Measurements from ENCODE around the gene VMP1. TPM values are rescaled to one million over a fixed set of nuclear protein-coding genes. Genes with fewer than 3 reads are reported as not detected.
A peak's percentile ranks its signal among the peaks of the same experiment; 100 is the strongest.

Gene VMP1
- total and polyA plus RNA-seq, 2 of the 13 experiments (the other 11 are each of a cell fraction or from before 2014, with no cell fraction given), result 186 to 271 TPM

DNA sequence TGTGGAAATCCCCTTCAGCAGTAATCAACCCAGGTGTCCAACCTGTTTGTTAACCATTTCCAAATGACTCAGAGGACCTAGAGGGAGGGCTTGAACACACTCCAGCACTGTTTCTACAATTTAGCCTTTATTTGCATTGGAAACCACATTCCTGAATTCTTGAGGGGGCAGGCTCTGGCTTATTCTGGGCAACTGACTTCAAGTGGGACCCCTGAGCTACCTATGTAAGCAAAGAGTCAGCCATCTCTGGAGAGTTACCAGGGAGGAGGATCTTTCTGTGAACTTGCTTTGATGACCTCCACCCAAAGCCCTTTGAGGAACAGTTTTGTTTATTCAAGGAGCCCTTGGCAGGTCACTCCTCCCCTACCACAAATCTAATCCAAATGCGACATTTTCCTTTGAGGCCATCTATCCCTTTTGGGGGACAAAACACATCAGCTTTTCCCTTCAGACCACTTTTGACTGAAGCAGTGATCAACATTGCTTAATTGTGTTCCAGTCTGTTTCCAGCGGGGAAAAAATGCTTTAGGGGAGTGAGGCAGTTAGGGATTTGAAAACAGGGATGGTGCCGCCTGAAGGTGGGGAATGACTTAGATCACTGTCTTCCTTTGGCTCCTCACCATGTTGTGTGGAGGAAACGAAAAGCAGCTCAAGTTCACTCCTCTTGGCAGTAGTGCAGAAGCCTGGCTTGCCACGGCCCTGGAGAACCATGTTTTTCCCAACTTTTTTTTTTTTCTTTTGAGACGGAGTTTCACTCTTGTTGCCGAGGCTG is 139.1 kb downstream of the VMP1 start (continued):
- TF ChIP-seq, protein P1, sequence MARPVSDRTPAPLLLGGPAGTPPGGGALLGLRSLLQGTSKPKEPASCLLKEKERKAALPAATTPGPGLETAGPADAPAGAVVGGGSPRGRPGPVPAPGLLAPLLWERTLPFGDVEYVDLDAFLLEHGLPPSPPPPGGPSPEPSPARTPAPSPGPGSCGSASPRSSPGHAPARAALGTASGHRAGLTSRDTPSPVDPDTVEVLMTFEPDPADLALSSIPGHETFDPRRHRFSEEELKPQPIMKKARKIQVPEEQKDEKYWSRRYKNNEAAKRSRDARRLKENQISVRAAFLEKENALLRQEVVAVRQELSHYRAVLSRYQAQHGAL (CRISPR knock-in tag; IDR thresholded peaks at IDR 0.05; ENCODE audit: not compliant biosample characterization), result no peak
- 0 out of 4 replicates have a peak, but pooled peaks of 1 of the 2 experiments have one; percentile 4 for TF ChIP-seq MAFK (conservative IDR thresholded peaks at IDR 0.05 in 1 of 2, IDR thresholded peaks at IDR 0.05 in 1 of 2; ENCODE audit: low read length in 2 of 2)
- peak; percentile 53; the same call in 1 of the 2 replicates for TF ChIP-seq TGIF2 (CRISPR knock-in tag; IDR thresholded peaks at IDR 0.05)
- no peak for TF ChIP-seq ZFP36L1 (CRISPR knock-in tag; IDR thresholded peaks at IDR 0.05)
- TF ChIP-seq ZNF382 (CRISPR knock-in tag; IDR thresholded peaks at IDR 0.05; ENCODE audit: borderline replicate concordance), result no peak
- TF ChIP-seq ZNF570 (CRISPR knock-in tag; IDR thresholded peaks at IDR 0.05; ENCODE audit: borderline replicate concordance), result no peak
- TF ChIP-seq, protein P2, sequence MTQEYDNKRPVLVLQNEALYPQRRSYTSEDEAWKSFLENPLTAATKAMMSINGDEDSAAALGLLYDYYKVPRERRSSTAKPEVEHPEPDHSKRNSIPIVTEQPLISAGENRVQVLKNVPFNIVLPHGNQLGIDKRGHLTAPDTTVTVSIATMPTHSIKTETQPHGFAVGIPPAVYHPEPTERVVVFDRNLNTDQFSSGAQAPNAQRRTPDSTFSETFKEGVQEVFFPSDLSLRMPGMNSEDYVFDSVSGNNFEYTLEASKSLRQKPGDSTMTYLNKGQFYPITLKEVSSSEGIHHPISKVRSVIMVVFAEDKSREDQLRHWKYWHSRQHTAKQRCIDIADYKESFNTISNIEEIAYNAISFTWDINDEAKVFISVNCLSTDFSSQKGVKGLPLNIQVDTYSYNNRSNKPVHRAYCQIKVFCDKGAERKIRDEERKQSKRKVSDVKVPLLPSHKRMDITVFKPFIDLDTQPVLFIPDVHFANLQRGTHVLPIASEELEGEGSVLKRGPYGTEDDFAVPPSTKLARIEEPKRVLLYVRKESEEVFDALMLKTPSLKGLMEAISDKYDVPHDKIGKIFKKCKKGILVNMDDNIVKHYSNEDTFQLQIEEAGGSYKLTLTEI (CRISPR knock-in tag; conservative IDR thresholded peaks at IDR 0.05), result no peak
- TF ChIP-seq SMAD3 (CRISPR knock-in tag; IDR thresholded peaks at IDR 0.05), result peak; percentile 47
- no peak for TF ChIP-seq CHCHD3 (CRISPR knock-in tag; IDR thresholded peaks at IDR 0.05)
- TF ChIP-seq ZSCAN25 (CRISPR knock-in tag; IDR thresholded peaks at IDR 0.05), result no peak; the same call in 1 of the 2 replicates
- TF ChIP-seq, protein P3, sequence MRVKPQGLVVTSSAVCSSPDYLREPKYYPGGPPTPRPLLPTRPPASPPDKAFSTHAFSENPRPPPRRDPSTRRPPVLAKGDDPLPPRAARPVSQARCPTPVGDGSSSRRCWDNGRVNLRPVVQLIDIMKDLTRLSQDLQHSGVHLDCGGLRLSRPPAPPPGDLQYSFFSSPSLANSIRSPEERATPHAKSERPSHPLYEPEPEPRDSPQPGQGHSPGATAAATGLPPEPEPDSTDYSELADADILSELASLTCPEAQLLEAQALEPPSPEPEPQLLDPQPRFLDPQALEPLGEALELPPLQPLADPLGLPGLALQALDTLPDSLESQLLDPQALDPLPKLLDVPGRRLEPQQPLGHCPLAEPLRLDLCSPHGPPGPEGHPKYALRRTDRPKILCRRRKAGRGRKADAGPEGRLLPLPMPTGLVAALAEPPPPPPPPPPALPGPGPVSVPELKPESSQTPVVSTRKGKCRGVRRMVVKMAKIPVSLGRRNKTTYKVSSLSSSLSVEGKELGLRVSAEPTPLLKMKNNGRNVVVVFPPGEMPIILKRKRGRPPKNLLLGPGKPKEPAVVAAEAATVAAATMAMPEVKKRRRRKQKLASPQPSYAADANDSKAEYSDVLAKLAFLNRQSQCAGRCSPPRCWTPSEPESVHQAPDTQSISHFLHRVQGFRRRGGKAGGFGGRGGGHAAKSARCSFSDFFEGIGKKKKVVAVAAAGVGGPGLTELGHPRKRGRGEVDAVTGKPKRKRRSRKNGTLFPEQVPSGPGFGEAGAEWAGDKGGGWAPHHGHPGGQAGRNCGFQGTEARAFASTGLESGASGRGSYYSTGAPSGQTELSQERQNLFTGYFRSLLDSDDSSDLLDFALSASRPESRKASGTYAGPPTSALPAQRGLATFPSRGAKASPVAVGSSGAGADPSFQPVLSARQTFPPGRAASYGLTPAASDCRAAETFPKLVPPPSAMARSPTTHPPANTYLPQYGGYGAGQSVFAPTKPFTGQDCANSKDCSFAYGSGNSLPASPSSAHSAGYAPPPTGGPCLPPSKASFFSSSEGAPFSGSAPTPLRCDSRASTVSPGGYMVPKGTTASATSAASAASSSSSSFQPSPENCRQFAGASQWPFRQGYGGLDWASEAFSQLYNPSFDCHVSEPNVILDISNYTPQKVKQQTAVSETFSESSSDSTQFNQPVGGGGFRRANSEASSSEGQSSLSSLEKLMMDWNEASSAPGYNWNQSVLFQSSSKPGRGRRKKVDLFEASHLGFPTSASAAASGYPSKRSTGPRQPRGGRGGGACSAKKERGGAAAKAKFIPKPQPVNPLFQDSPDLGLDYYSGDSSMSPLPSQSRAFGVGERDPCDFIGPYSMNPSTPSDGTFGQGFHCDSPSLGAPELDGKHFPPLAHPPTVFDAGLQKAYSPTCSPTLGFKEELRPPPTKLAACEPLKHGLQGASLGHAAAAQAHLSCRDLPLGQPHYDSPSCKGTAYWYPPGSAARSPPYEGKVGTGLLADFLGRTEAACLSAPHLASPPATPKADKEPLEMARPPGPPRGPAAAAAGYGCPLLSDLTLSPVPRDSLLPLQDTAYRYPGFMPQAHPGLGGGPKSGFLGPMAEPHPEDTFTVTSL (CRISPR knock-in tag; IDR thresholded peaks at IDR 0.05; ENCODE audit: borderline replicate concordance), result peak; percentile 84; the same call in 1 of the 2 replicates
- peak; percentile 44; the same call in 1 of the 2 replicates for TF ChIP-seq ZFX (CRISPR knock-in tag; IDR thresholded peaks at IDR 0.05; ENCODE audit: low read depth)
- TF ChIP-seq ZNF557 (CRISPR knock-in tag; IDR thresholded peaks at IDR 0.05), result no peak; the same call in 1 of the 2 replicates
- TF ChIP-seq ZNF567 (CRISPR knock-in tag; IDR thresholded peaks at IDR 0.05; ENCODE audit: borderline replicate concordance), result no peak
- no peak for TF ChIP-seq ZNF10 (CRISPR knock-in tag; IDR thresholded peaks at IDR 0.05; ENCODE audit: borderline replicate concordance, low read depth)
- no peak for TF ChIP-seq NFE2 (CRISPR knock-in tag; IDR thresholded peaks at IDR 0.05)
- TF ChIP-seq ZNF253 (CRISPR knock-in tag; IDR thresholded peaks at IDR 0.05; ENCODE audit: borderline replicate concordance), result no peak
- TF ChIP-seq NCOR1 (IDR thresholded peaks at IDR 0.05; ENCODE audit: borderline replicate concordance, low read length), result no peak
- TF ChIP-seq RFXANK (CRISPR knock-in tag; IDR thresholded peaks at IDR 0.05), result no peak
- TF ChIP-seq, protein P4, sequence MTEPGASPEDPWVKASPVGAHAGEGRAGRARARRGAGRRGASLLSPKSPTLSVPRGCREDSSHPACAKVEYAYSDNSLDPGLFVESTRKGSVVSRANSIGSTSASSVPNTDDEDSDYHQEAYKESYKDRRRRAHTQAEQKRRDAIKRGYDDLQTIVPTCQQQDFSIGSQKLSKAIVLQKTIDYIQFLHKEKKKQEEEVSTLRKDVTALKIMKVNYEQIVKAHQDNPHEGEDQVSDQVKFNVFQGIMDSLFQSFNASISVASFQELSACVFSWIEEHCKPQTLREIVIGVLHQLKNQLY (CRISPR knock-in tag; IDR thresholded peaks at IDR 0.05), result no peak; the same call in 1 of the 2 replicates
